Measurements from ENCODE around the gene NRXN3. TPM values are rescaled to one million over a fixed set of nuclear protein-coding genes. Genes with fewer than 3 reads are reported as not detected.

NRXN3 gene
- polyA plus RNA-seq, 1 of the 3 experiments (the other 2 are of a cell fraction) = 1.6 TPM

DNA sequence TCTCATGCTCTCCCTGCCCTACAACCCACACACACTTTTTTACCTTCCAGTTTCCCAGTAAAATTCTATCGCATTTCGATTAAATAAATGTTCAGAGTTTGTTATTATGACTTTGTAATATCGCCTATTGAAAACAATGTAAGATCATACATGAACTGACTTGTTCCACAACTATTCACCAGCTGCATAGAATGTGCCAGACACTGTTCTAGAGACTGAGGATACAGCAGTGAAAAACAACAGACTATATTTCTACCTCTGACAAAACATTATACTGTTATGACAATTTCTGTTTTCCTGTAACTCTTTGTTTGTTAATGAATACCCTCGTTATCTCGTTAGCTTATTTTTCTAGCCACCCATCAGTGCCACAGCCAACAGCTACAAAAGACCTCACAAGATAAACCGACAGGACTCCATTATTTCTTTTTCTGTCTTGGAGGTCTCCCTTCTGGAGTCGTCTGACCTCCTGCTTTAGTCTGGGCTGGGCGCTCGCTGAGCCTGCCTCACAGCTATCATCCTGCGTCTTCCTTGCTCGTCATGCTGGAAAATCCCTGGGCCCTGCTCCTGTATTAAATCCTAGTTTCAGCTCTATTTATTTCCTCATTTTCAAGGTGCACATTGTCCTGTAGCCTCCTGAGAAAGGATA is 1542.3 kb downstream of the NRXN3 start:
- Histone ChIP-seq H3K4me1 (ENCODE audit: control insufficient read depth in 1 of 2, insufficient read depth in 2 of 2, low read depth in 1 of 2, low read length in 1 of 2) (no peaks in the 10 kb centered on the region), H3K36me3 (replicated peaks in 1 of 2; ENCODE audit: control insufficient read depth in 1 of 2, insufficient read depth in 2 of 2, low read length in 1 of 2) (no peaks in the 10 kb centered on the region), H3K9me2 (no peaks in the 10 kb centered on the region; the same call in 1 of the 2 replicates), H3K27ac (ENCODE audit: low read depth in 2 of 2, low read length in 1 of 2) (no peak overlapping the region), H3F3A (replicated peaks; ENCODE audit: insufficient read depth) (peaks cover 3% of the 10 kb centered on the region), H3K9me3 (no peaks in the 10 kb centered on the region), H3K4me2 (no peak overlapping the region; the same call in 1 of the 2 replicates), H3K9ac (no peak overlapping the region), H2AFZ (ENCODE audit: low read depth) (peak overlapping the region; percentile 66; the same call in 1 of the 2 replicates), H3K4me3 (ENCODE audit: low read depth in 2 of 2, low read length in 1 of 2) (no peak overlapping the region), H3K27me3 (ENCODE audit: insufficient read depth) (no peaks in the 10 kb centered on the region), H3K79me2 (ENCODE audit: insufficient read depth) (no peaks in the 10 kb centered on the region), H4K20me1 (ENCODE audit: insufficient read depth) (no peaks in the 10 kb centered on the region)
- ChIA-PET POLR2A (no interaction called here), CTCF (no interaction called here)
- TF ChIP-seq, protein P1, sequence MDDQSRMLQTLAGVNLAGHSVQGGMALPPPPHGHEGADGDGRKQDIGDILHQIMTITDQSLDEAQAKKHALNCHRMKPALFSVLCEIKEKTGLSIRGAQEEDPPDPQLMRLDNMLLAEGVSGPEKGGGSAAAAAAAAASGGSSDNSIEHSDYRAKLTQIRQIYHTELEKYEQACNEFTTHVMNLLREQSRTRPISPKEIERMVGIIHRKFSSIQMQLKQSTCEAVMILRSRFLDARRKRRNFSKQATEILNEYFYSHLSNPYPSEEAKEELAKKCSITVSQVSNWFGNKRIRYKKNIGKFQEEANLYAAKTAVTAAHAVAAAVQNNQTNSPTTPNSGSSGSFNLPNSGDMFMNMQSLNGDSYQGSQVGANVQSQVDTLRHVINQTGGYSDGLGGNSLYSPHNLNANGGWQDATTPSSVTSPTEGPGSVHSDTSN (IDR thresholded peaks at IDR 0.05) = no peak
- no peak for TF ChIP-seq TEAD4 (IDR thresholded peaks at IDR 0.05; ENCODE audit: borderline replicate concordance, insufficient read depth)
- TF ChIP-seq MEF2A (IDR thresholded peaks at IDR 0.05; ENCODE audit: borderline replicate concordance, low read depth) = no peak
- no peak for TF ChIP-seq EZH2phosphoT487 (IDR thresholded peaks at IDR 0.05; ENCODE audit: borderline replicate concordance, low read depth)
- TF ChIP-seq NRF1 (IDR thresholded peaks at IDR 0.05; ENCODE audit: low read depth, low read length) = no peak
- TF ChIP-seq, protein P2, sequence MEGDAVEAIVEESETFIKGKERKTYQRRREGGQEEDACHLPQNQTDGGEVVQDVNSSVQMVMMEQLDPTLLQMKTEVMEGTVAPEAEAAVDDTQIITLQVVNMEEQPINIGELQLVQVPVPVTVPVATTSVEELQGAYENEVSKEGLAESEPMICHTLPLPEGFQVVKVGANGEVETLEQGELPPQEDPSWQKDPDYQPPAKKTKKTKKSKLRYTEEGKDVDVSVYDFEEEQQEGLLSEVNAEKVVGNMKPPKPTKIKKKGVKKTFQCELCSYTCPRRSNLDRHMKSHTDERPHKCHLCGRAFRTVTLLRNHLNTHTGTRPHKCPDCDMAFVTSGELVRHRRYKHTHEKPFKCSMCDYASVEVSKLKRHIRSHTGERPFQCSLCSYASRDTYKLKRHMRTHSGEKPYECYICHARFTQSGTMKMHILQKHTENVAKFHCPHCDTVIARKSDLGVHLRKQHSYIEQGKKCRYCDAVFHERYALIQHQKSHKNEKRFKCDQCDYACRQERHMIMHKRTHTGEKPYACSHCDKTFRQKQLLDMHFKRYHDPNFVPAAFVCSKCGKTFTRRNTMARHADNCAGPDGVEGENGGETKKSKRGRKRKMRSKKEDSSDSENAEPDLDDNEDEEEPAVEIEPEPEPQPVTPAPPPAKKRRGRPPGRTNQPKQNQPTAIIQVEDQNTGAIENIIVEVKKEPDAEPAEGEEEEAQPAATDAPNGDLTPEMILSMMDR (IDR thresholded peaks at IDR 0.05) = no peak
- TF ChIP-seq, protein P3, sequence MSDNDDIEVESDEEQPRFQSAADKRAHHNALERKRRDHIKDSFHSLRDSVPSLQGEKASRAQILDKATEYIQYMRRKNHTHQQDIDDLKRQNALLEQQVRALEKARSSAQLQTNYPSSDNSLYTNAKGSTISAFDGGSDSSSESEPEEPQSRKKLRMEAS (IDR thresholded peaks at IDR 0.05; ENCODE audit: low read depth) = no peak
- no peak for TF ChIP-seq GABPA (IDR thresholded peaks at IDR 0.05; ENCODE audit: low read depth)
- no peak for TF ChIP-seq FOSL2 (IDR thresholded peaks at IDR 0.05; ENCODE audit: borderline replicate concordance, low read depth)
- no peak for TF ChIP-seq ELF1 (IDR thresholded peaks at IDR 0.05)
- TF ChIP-seq YY1 (IDR thresholded peaks at IDR 0.05; ENCODE audit: low read depth) = no peak
- no peak for TF ChIP-seq POLR2AphosphoS5 (IDR thresholded peaks at IDR 0.05; ENCODE audit: low read depth, low read length)
- TF ChIP-seq SMC3 (IDR thresholded peaks at IDR 0.05; ENCODE audit: low read depth, low read length) = no peak
- no peak for DNase-seq
- 35% methylated on average over 11 of the region's 11 CpGs for WGBS (ENCODE audit: low lambda C conversion rate)

DNA sequence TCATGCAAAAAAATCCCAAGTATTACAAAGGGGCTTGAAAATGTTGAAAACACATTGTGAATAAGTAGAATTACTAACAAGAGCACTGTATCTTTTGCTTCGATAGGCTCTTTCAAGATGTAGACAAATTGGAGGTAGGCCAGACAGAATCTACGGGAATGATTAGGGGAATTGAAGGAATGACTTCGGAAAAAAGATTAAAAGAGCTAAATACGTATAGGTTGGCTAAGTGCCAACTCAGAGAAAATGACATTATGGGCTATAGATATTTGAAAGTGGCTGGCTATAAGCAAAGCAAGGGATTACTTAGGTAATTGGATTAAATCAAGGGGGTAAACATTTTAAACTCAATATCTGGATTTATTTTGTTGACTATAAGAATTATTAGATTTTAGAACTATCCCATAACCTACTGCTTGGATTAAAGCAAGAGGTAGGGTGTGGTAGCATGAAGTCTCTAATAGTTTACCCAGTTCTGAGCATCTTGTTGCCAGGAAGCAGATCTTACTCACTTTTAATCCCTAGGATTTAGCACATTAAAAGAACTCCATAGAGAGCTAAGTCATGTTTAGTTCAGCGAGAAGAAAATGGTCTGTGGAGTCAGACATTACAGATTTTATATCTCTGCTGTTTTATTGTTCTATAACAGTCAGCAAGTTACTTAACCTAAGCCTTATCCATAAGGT is 1551.4 kb downstream of the NRXN3 start:
- H3K9me3 ChIP-seq = no peaks in the 10 kb centered on the region
- no peaks in the 10 kb centered on the region for H3K9me2 ChIP-seq
- no peaks in the 10 kb centered on the region for H3K27me3 ChIP-seq (ENCODE audit: insufficient read depth)
- ChIA-PET POLR2A (no interaction called here), CTCF (interaction anchor here (1.0 kb wide), 1 partner anchor 77 kb away, joined by 3 read pairs; no protein-coding TSS in a partner anchor)
- no peaks in the 10 kb centered on the region for H3K36me3 ChIP-seq (replicated peaks in 1 of 2; ENCODE audit: control insufficient read depth in 1 of 2, insufficient read depth in 2 of 2, low read length in 1 of 2)
- no peaks in the 10 kb centered on the region for H3F3A ChIP-seq (replicated peaks; ENCODE audit: insufficient read depth)
- H3K9ac ChIP-seq = no peak overlapping the region
- no peak for TF ChIP-seq RAD21 (IDR thresholded peaks at IDR 0.05; ENCODE audit: low read length)
- no peak for TF ChIP-seq TAF1 (IDR thresholded peaks at IDR 0.05; ENCODE audit: borderline replicate concordance, low read depth, low read length)
- no peak for TF ChIP-seq CHD2 (IDR thresholded peaks at IDR 0.05; ENCODE audit: low read length, partially characterized antibody)
- TF ChIP-seq RXRA (IDR thresholded peaks at IDR 0.05; ENCODE audit: borderline replicate concordance, low read depth) = no peak
- TF ChIP-seq YY1 (IDR thresholded peaks at IDR 0.05; ENCODE audit: low read depth) = no peak
- TF ChIP-seq JUND (IDR thresholded peaks at IDR 0.05) = no peak
- H3K4me1 ChIP-seq (ENCODE audit: control insufficient read depth in 1 of 2, insufficient read depth in 2 of 2, low read depth in 1 of 2, low read length in 1 of 2) = no peaks in the 10 kb centered on the region
- H3K79me2 ChIP-seq (ENCODE audit: insufficient read depth) = no peaks in the 10 kb centered on the region
- no peaks in the 10 kb centered on the region for H4K20me1 ChIP-seq (ENCODE audit: insufficient read depth)
- no peak overlapping the region for H3K27ac ChIP-seq (ENCODE audit: low read depth in 2 of 2, low read length in 1 of 2)
- DNase-seq = no peak
- H3K4me2 ChIP-seq = no peak overlapping the region
- 17% methylated on average over 5 of the region's 5 CpGs for WGBS (ENCODE audit: low lambda C conversion rate)
- H3K4me3 ChIP-seq (ENCODE audit: low read depth in 2 of 2, low read length in 1 of 2) = no peak overlapping the region
- H2AFZ ChIP-seq (ENCODE audit: low read depth) = no peak overlapping the region

Data from SK-N-SH (cell line).